Measurements from ENCODE around the gene SLC45A2. TPM values are rescaled to one million over a fixed set of nuclear protein-coding genes. Genes with fewer than 3 reads are reported as not detected.
"Not testable (repeated sequence)": the region's sequence is repeated elsewhere in the genome, so short reads cannot be mapped to it uniquely, and the experiment has no call there.

Gene SLC45A2
- total RNA-seq, 1 donor from 2014 or later = 0.16 TPM

DNA sequence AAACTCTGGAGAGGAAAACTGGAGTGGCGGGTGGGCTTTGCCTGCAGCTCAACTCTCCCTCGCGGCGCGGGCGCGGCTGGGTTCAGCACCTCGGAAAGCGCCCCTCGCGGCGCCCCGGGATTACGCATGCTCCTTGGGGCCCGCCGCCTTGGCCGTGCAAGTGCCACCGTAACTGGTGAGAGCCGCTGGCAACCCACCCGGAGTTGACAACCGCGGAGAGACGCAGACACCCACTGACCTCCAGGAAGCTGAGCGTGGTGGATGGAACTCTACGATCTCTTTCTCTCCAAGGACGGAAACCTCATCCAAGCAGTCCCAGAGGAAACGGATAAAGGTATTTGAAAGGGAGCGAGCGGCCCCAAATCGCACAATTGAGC lies 48.5 kb downstream of the SLC45A2 start:
- intact Hi-C loops (cut with DNase I) = loop anchor here (5.0 kb wide), 1 partner anchor 504 kb away; no protein-coding TSS in a partner anchor
- no peak for DNase-seq (ENCODE audit: low spot score)

- intact Hi-C loops (cut with DNase I) = loop anchor here (2.0 kb wide), 1 partner anchor 465 kb away; no protein-coding TSS in a partner anchor
- no peak for DNase-seq (ENCODE audit: low spot score)
Measured at GRCh38 chr5:33934176-33934575, 50.3 kb downstream of the SLC45A2 start.

DNA sequence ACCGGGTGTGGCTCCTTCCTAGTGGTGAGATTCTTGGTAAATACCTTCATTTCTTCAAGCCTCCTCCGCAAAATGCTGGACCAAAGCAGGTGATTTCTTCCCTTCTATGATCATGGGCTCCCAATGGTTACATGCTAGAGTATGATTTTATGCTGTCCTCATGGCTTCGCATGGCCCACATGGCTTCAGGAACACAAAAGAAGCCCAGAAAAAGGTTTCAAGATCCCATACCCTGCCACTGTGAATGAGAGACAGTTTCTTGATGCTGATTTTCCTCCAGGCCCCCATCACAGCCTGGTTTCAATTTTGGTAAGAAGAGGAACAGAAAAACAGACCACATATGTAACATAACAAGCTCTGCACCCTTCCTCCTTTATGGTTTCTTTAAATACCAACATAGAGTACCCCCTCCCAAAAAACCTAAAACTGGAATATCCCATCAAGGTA lies 50.7 kb downstream of the SLC45A2 start:
- intact Hi-C loops (cut with DNase I) = loop anchor here (2.0 kb wide), 1 partner anchor 465 kb away; no protein-coding TSS in a partner anchor
- no peak for DNase-seq (ENCODE audit: low spot score)

- intact Hi-C loops (cut with DNase I) = no loop called here
Measured at GRCh38 chr5:33931136-33931535, 53.4 kb downstream of the SLC45A2 start.

GRCh38 chr5:33929925-33930690 lies 54.4 kb downstream of the SLC45A2 start:
- DNase-seq (ENCODE audit: low spot score) = no peak
- intact Hi-C loops (cut with DNase I) = no loop called here

More at GRCh38 chr5:33931136-33931535, 53.4 kb downstream of the SLC45A2 start:
- no peak for DNase-seq (ENCODE audit: low spot score)

DNA sequence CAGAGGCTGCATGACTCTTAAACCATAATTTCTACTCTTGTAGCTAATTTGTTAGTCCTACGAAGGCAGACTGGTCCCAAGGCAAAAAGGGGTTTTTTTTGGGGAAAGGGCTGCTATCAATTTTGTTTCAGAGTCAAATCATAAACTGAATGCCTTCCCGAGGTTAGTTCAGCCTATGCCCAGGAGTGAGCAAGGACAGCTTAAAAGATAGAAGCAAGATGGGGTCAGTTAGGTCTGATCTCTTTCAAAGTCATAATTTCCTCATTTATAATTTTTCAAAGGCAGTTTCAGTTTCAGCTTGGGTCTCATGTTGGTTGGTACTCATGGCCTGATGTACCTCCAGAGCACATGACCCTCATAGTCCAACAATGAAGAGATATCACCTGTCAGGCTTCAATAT lies 56.2 kb downstream of the SLC45A2 start:
- no peak for DNase-seq (ENCODE audit: low spot score)
- intact Hi-C loops (cut with DNase I) = no loop called here

GRCh38 chr5:33927685-33928084 lies 56.8 kb downstream of the SLC45A2 start:
- no peak for DNase-seq (ENCODE audit: low spot score)
- intact Hi-C loops (cut with DNase I) = no loop called here

GRCh38 chr5:33925278-33925677 lies 59.2 kb downstream of the SLC45A2 start:
- intact Hi-C loops (cut with DNase I) = no loop called here
- DNase-seq (ENCODE audit: low spot score) = no peak

- intact Hi-C loops (cut with DNase I) = no loop called here
- DNase-seq (ENCODE audit: low spot score) = no peak
Measured at GRCh38 chr5:33921002-33921401, 63.5 kb downstream of the SLC45A2 start.

DNA sequence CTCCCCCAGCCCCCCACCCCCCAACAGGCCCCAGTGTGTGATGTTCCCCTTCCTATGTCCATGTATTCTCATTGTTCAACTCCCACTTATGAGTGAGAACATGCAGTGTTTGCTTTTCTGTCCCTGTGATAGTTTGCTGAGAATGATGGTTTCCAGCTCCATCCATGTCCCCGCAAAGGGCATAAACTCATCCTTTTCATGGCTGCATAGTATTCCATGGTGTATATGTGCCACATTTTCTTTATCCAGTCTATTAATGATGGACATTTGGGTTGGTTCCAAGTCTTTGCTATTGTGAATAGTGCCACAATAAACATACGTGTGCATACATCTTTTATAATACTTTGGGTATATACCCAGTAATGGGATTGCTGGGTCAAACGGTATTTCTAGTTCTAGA lies 69.6 kb downstream of the SLC45A2 start:
- DNase-seq (ENCODE audit: low spot score); intact Hi-C loops (cut with DNase I): not testable (repeated sequence)

GRCh38 chr5:33906248-33906647 lies 78.2 kb downstream of the SLC45A2 start:
- intact Hi-C loops (cut with DNase I); DNase-seq (ENCODE audit: low spot score): not testable (repeated sequence)

DNA sequence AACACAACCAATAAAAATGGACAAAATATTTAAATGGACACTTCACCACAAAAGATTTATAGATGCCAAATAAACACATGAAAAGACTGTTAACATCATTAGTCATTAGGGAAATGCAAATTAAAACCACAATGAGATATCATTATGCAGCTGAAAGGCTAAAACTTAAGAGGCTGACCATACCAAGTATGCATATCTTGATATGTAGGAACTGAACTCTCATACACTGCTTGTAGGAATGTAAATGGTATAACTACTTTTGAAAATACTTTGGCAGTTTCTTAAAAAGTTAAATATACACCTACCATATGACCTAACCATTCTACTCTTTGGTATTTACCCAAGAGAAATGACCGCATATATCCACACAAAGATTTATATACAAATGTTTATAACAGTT lies 79.1 kb downstream of the SLC45A2 start:
- intact Hi-C loops (cut with DNase I) = no loop called here
- DNase-seq (ENCODE audit: low spot score) = no peak

DNA sequence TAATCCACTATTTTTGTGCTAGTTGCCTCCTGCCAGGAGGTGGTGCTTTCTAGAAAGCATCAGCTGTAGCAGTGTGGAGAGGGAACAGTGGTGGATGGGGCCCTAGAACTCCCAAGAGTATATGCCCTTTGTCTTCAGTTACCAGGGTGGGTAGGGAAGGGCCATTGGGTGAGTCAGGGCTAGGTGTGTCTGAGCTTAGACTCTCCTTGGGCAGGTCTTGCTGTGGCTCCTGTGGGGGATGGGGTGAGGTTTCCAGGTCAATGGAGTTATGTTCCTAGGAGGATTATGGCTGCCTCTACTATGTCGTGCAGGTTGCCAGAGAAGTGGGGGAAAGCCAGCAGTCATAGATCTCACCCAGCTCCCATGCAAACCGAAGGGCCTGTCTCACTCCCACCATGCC lies 81.4 kb downstream of the SLC45A2 start:
- intact Hi-C loops (cut with DNase I) = no loop called here

GRCh38 chr5:33901156-33901555 lies 83.3 kb downstream of the SLC45A2 start:
- no peak for DNase-seq (ENCODE audit: low spot score)
- intact Hi-C loops (cut with DNase I) = no loop called here

More for the DNA sequence above, 81.4 kb downstream of the SLC45A2 start:
- DNase-seq (ENCODE audit: low spot score) = no peak

Other genes with a start within 250 kb of the SLC45A2 start
- 2.8 TPM for gene ADAMTS12, start 92.7 kb downstream of the SLC45A2 start, total RNA-seq
- not detected for gene RXFP3, start 48.3 kb downstream of the SLC45A2 start, total RNA-seq
- gene AMACR, start 23.4 kb upstream of the SLC45A2 start, total RNA-seq = 7.9 TPM
- 2.8 TPM for gene C1QTNF3, start 58.5 kb upstream of the SLC45A2 start, total RNA-seq